GM13976 (cell line): ENCODE measurements around the gene ADCY2.

Experiments
- DNase-seq: peaks from one replicate; pipeline ENCODE4 v3.0.0; 2012; ENCODE audit warnings: low spot score
- CTCF ChIP-seq: IDR thresholded peaks from 2 replicates; pipeline ENCODE4 v1.5.1; 2012; ENCODE audit warnings: borderline replicate concordance, mild to moderate bottlenecking; ENCODE audit not compliant: insufficient read depth; ENCODE audit errors: extremely low read depth, missing control alignments, control extremely low read depth
- in situ Hi-C: fragments of 300-500 bp; cut with MboI; formaldehyde crosslinking; loops from one replicate; pipeline ENCODE4 v1.12.0; 2022; ENCODE audit warnings: low sequenced_read_pairs, mixed read lengths, inconsistent platforms; ENCODE audit not compliant: unreplicated experiment

The ADCY2 gene

GRCh38 chr5:7410936-7411511 lies 15.1 kb downstream of the ADCY2 start:
- in situ Hi-C loops: no loop called here
- TF ChIP-seq CTCF: no peak
- no peak for DNase-seq

- no peak for TF ChIP-seq CTCF
- in situ Hi-C loops: no loop called here
- no peak for DNase-seq
These were observed 16.5 kb downstream of the ADCY2 start for GRCh38 chr5:7412409-7412808.

GRCh38 chr5:7415123-7415522 lies 19.2 kb downstream of the ADCY2 start:
- DNase-seq: no peak
- no peak for TF ChIP-seq CTCF
- in situ Hi-C loops: no loop called here

GRCh38 chr5:7415587-7416535 lies 19.9 kb downstream of the ADCY2 start:
- no peak for TF ChIP-seq CTCF
- no peak for DNase-seq
- in situ Hi-C loops: no loop called here

- TF ChIP-seq CTCF: no peak
- DNase-seq: no peak
- in situ Hi-C loops: no loop called here
These were observed 22.3 kb downstream of the ADCY2 start for GRCh38 chr5:7418276-7418675.

GRCh38 chr5:7419367-7419766 lies 23.4 kb downstream of the ADCY2 start:
- TF ChIP-seq CTCF: no peak
- DNase-seq: no peak
- in situ Hi-C loops: no loop called here
